OCI-LY7 (cell line): ENCODE measurements around the gene GNAT2.

ENCODE experiments used
- EZH2phosphoT487 ChIP-seq: fragments of 200-600 bp; sonication (generic); IDR thresholded peaks from 2 replicates; pipeline ENCODE4 v1.6.1; 2018; ENCODE audit warnings: low read depth, borderline replicate concordance, mild to moderate bottlenecking, mixed run types, antibody characterized with exemption, low read length, moderate library complexity, mixed read lengths
- TF ChIP-seq, protein P1 (sequence below): fragments of 200-600 bp; sonication (generic); conservative IDR thresholded peaks from 2 replicates; pipeline ENCODE4 v1.5.1; 2014; ENCODE audit warnings: mild to moderate bottlenecking, antibody characterized with exemption, low read length, moderate library complexity, mixed read lengths

DNA sequence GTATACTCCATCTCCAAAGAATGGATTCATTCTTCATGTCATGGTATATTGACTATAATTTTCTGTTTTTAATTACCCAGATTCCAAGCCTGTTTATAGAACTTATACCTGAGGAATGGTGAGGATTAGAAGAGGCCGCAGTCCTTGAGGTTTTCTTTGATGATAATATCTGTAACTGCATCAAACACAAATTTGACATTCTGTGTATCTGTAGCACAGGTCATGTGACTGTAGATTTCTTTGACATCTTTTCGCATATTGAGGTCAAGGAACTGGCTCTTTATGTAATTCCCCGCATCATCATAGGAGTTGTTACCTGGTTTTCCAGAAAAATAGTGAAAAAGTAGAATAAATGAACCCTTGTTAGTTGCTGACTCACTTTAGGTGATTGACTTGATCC is 16.2 kb downstream of the GNAT2 start:
- TF ChIP-seq, protein P1, sequence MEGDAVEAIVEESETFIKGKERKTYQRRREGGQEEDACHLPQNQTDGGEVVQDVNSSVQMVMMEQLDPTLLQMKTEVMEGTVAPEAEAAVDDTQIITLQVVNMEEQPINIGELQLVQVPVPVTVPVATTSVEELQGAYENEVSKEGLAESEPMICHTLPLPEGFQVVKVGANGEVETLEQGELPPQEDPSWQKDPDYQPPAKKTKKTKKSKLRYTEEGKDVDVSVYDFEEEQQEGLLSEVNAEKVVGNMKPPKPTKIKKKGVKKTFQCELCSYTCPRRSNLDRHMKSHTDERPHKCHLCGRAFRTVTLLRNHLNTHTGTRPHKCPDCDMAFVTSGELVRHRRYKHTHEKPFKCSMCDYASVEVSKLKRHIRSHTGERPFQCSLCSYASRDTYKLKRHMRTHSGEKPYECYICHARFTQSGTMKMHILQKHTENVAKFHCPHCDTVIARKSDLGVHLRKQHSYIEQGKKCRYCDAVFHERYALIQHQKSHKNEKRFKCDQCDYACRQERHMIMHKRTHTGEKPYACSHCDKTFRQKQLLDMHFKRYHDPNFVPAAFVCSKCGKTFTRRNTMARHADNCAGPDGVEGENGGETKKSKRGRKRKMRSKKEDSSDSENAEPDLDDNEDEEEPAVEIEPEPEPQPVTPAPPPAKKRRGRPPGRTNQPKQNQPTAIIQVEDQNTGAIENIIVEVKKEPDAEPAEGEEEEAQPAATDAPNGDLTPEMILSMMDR, result no peak
- TF ChIP-seq EZH2phosphoT487, result no peak
